HepG2 (cell line): ENCODE data around the gene SURF1. TPM values are rescaled to one million over a fixed set of nuclear protein-coding genes. Genes with fewer than 3 reads are reported as not detected.
"Not testable (repeated sequence)": the region's sequence is repeated elsewhere in the genome, so short reads cannot be mapped to it uniquely, and the experiment has no call there.

Source experiments
- ATAC-seq: fragments of 200-7000 bp; cut with Tn5 transposase; 3 replicates; pipeline ENCODE4 v1.9.1; 2020; ENCODE audit warnings: mild to moderate bottlenecking, moderate library complexity
- BruUV-seq: library from RNA; stranded (reverse); fragments of 400-500 nt; replicated peaks from 2 replicates; lab custom pipeline; 2021; lab: Mats Ljungman, UMichigan
- CTCF ChIA-PET: fragments of 300-600 bp; formaldehyde crosslinking; extraction: SDS; loops from one replicate; lab custom pipeline; 2021; ENCODE audit warnings: low total read pairs, inconsistent platforms, low intra/inter-chr PET ratio; lab: Yijun Ruan, JAX
- POLR2A ChIA-PET: fragments of 350-600 bp; sonication (Branson Sonifier 250); formaldehyde crosslinking; loops from one replicate; lab custom pipeline; 2020; ENCODE audit warnings: antibody characterized with exemption, inconsistent platforms; lab: Yijun Ruan, JAX
- DNase-seq: peaks from one replicate; pipeline ENCODE4 v3.0.0-alpha.2; 2015; ENCODE audit warnings: low spot score
- FAIRE-seq: peaks from 3 replicates; lab custom pipeline; 2011; peaks lifted over from hg19 to GRCh38; lab: Jason Lieb, UNC
- H2AFZ ChIP-seq: one replicate; pipeline ENCODE4 v1.6.1; 2011; ENCODE audit warnings: low read length, inconsistent platforms
- H3K27ac ChIP-seq: fragments of 300-600 bp; 3 replicates; pipeline ENCODE4 v1.8.0; 2011; ENCODE audit warnings: mixed run types, mild to moderate bottlenecking, mixed read lengths, low read length, inconsistent platforms; ENCODE audit not compliant: insufficient read depth; ENCODE audit errors: extremely low read length
- H3K27me3 ChIP-seq, 2 experiments: fragments of 200-600 bp in 1 of 2; 2 replicates in 1 of 2; 3 replicates in 1 of 2; pipeline versions ENCODE4 v1.6.0 to v1.8.0; 2011; ENCODE audit warnings: low read length in 2 of 2, mild to moderate bottlenecking in 2 of 2, moderate library complexity in 2 of 2, inconsistent platforms in 1 of 2; ENCODE audit not compliant: insufficient read depth in 2 of 2, control insufficient read depth in 1 of 2
- H3K36me3 ChIP-seq, 2 experiments: fragments of 200-600 bp in 1 of 2; replicated peaks in 1 of 2; 2 replicates in 1 of 2; 3 replicates in 1 of 2; pipeline versions ENCODE4 v1.5.1 to v1.8.0; 2011; ENCODE audit warnings: low read length in 2 of 2, inconsistent platforms in 1 of 2; ENCODE audit not compliant: insufficient read depth in 2 of 2, control insufficient read depth in 1 of 2
- H3K4me1 ChIP-seq: 2 replicates; pipeline ENCODE4 v1.5.1; 2012; ENCODE audit warnings: low read length, inconsistent platforms; ENCODE audit not compliant: insufficient read depth
- H3K4me2 ChIP-seq: 2 replicates; pipeline ENCODE4 v1.6.0; 2011; ENCODE audit warnings: low read depth, low read length, inconsistent platforms
- H3K4me3 ChIP-seq, 3 experiments: fragments of 200-600 bp in 1 of 3; sonication (generic), shearing (Covaris generic) in 1 of 3; replicated peaks in 1 of 3; 2 replicates each; pipeline ENCODE4 v1.5.1; 2011 to 2016; ENCODE audit warnings: low read length in 3 of 3, inconsistent platforms in 2 of 3, low read depth in 2 of 3, mild to moderate bottlenecking in 2 of 3, control low read depth in 1 of 3, mixed read lengths in 1 of 3; ENCODE audit not compliant: insufficient read depth in 1 of 3
- H3K79me2 ChIP-seq: one replicate; pipeline ENCODE4 v1.6.1; 2011; ENCODE audit warnings: low read length, inconsistent platforms; ENCODE audit not compliant: insufficient read depth
- H3K9ac ChIP-seq: 2 replicates; pipeline ENCODE4 v1.6.0; 2011; ENCODE audit warnings: mild to moderate bottlenecking, low read depth, low read length, inconsistent platforms; ENCODE audit not compliant: insufficient read depth
- H3K9me3 ChIP-seq: 2 replicates; pipeline ENCODE4 v1.5.1; 2012; ENCODE audit warnings: mild to moderate bottlenecking, low read length
- H4K20me1 ChIP-seq: 2 replicates; pipeline ENCODE4 v1.6.0; 2011; ENCODE audit warnings: inconsistent platforms, mild to moderate bottlenecking, low read length, moderate library complexity; ENCODE audit not compliant: insufficient read depth
- MAFG ChIP-seq: sonication (generic); formaldehyde crosslinking; IDR thresholded peaks from 2 replicates; pipeline ENCODE4 v1.5.1; 2020; ENCODE audit warnings: mild to moderate bottlenecking, missing genetic modification reagents
- ZNF768 ChIP-seq: sonication (generic); formaldehyde crosslinking; IDR thresholded peaks from 2 replicates; pipeline ENCODE4 v1.4.0; 2020; ENCODE audit warnings: missing genetic modification reagents
- WGBS: methylation state at CpG from one replicate; pipeline ENCODE4 v1.1.6; 2017; ENCODE audit warnings: low lambda C conversion rate; 5-methylcytosine and 5-hydroxymethylcytosine counted together
- in situ Hi-C: cut with HindIII; loops from 2 replicates; pipeline ENCODE4 v1.10.0; 2017; ENCODE audit warnings: low pct_unique_long_range_greater_than_20kb; ENCODE audit not compliant: extremely low pct_ligation_motif_present
- intact Hi-C: fragments of 100-400 bp; cut with micrococcal nuclease; formaldehyde crosslinking; loops from one replicate; pipeline ENCODE4 v1.10.0; 2022; ENCODE audit not compliant: unreplicated experiment
- polyA plus RNA-seq, 8 experiments: library from polyadenylated mRNA; depleted of rRNA in 3 of 8; stranded (reverse) in 7 of 8; unstranded in 1 of 8; fragments of >200 nt; fragmentation: Illumina TruSeq in 4 of 8; extraction: Trizol in 4 of 8; gene quantifications; 2 replicates each; pipeline versions ENCODE4 v1.2.1 to v1.2.3, GENCODE V29; 2011 to 2016; ENCODE audit warnings: low read depth in 4 of 8, missing spikeins in 1 of 8, mixed read lengths in 1 of 8; ENCODE audit not compliant: insufficient read depth in 1 of 8
- total RNA-seq, 5 experiments: library from RNA; depleted of rRNA; stranded (reverse); fragments of >200 nt; fragmentation: Illumina TruSeq; extraction: Trizol; gene quantifications; 2 replicates each; pipeline ENCODE4 v1.2.3, GENCODE V29; 2016; ENCODE audit warnings: low read depth in 1 of 5

SURF1 gene
- total and polyA plus RNA-seq, 2 of the 13 experiments (the other 11 are each of a cell fraction or from before 2014, with no cell fraction given): 17.8 to 40.7 TPM

DNA sequence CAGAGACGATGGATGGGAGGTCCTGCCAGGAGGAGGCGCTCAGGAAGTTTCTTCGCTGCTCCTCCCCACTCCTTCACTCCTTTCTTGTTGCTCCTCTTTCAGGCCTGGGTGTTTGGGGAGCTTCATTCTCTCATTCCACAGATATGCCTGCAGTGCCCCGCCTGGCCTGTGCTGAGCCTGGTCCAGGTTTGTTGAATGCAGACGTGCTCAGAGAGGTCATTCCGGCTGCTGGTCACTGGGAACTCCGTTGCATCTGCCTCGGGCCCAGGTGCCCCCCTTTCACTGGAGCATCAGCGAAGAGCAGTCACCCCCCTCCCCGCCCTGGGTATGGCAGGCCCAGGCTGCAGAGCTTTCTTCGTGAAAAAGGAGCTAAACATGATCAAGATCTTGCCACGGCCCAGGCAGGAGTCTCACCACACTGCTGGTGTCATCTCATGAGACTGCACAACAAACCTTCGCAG lies 35.8 kb downstream of the SURF1 start:
- peaks cover 9% of the 10 kb centered on the region; the same call in 1 of the 2 replicates for H3K9me3 ChIP-seq
- DNase-seq (no peak), FAIRE-seq (no peak), ATAC-seq (peak; percentile 51)
- TF ChIP-seq MAFG (CRISPR knock-in tag): no peak
- peak; percentile 71; the same call in 1 of the 2 replicates for TF ChIP-seq ZNF768 (CRISPR knock-in tag)
- ChIA-PET CTCF (no interaction called here), POLR2A (interaction anchor here (1.2 kb wide), 1 partner anchor 10 kb away, joined by 3 read pairs; no protein-coding TSS in a partner anchor)
- H3K27ac ChIP-seq: no peak overlapping the region
- H3K9ac ChIP-seq: no peak overlapping the region
- no TSS peak for BruUV-seq
- WGBS: 55% methylated on average over 8 of the region's 13 CpGs
- H2AFZ ChIP-seq: no peak overlapping the region
- no peaks in the 10 kb centered on the region for H3K4me1 ChIP-seq
- no peak overlapping the region for H3K4me3 ChIP-seq
- in situ Hi-C loops: loop anchor here (10.0 kb wide), 1 partner anchor 76 kb away; no protein-coding TSS in a partner anchor
- no peaks in the 10 kb centered on the region for H4K20me1 ChIP-seq
- no peak overlapping the region for H3K4me2 ChIP-seq
- intact Hi-C loops: no loop called here
- H3K36me3 ChIP-seq: no peaks in the 10 kb centered on the region
- H3K27me3 ChIP-seq: peaks cover 1 to 2% of the 10 kb centered on the region in 2 experiments; a peak in 1 of 5 replicates
- no peaks in the 10 kb centered on the region for H3K79me2 ChIP-seq

DNA sequence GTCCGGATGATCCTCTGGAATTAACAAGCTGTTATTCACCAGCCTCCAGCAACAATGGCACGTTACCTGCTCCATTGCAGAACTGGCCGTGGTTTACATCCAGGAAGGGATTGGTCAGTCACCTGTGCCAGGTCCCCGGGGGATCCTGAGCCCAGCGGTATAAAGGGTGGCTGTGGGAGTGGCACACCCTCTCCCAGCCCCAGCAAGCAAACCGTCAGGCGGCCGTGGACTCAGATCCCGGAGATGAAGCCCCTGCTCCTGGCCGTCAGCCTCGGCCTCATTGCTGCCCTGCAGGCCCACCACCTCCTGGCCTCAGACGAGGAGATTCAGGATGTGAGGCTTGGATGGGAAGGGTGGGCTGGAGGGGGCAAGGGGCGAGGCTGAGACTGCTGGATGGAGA lies 38.7 kb downstream of the SURF1 start:
- H3K27me3 ChIP-seq, H3K27ac ChIP-seq, POLR2A ChIA-PET, H3K4me2 ChIP-seq, in situ Hi-C loops, H4K20me1 ChIP-seq, intact Hi-C loops, H2AFZ ChIP-seq, H3K79me2 ChIP-seq, FAIRE-seq, BruUV-seq, DNase-seq, CTCF ChIA-PET, ATAC-seq, H3K4me1 ChIP-seq, H3K36me3 ChIP-seq, H3K9me3 ChIP-seq, H3K9ac ChIP-seq, H3K4me3 ChIP-seq: not testable (repeated sequence)
- 10% methylated on average over 7 of the region's 13 CpGs for WGBS
